Lower lobe of right lung (tissue), 2 donors: Measurements from ENCODE around the gene DCAF10. TPM values are rescaled to one million over a fixed set of nuclear protein-coding genes. Genes with fewer than 3 reads are reported as not detected.

Experiments
- ATAC-seq, 2 donors: fragments of 200-7000 bp; cut with Tn5 transposase; one replicate each; pipeline ENCODE4 v1.9.1; 2020 to 2022; ENCODE audit warnings: mild to moderate bottlenecking in 2 of 2, moderate library complexity in 2 of 2
- DNase-seq: peaks from one replicate; pipeline ENCODE4 v3.0.0-alpha.2; 2020
- H3K27ac ChIP-seq: fragments of 200-600 bp; one replicate; pipeline ENCODE4 v1.8.0; 2022
- H3K27me3 ChIP-seq: fragments of 200-600 bp; one replicate; pipeline ENCODE4 v1.8.0; 2022; ENCODE audit warnings: low read depth
- H3K36me3 ChIP-seq: fragments of 200-600 bp; one replicate; pipeline ENCODE4 v1.8.0; 2022; ENCODE audit warnings: mild to moderate bottlenecking
- H3K4me1 ChIP-seq: fragments of 200-600 bp; one replicate; pipeline ENCODE4 v1.8.0; 2022
- H3K4me3 ChIP-seq: fragments of 200-600 bp; one replicate; pipeline ENCODE4 v1.8.0; 2022; ENCODE audit warnings: mild to moderate bottlenecking
- H3K9me3 ChIP-seq: fragments of 200-600 bp; one replicate; pipeline ENCODE4 v1.8.0; 2022
- CTCF ChIP-seq: fragments of 200-600 bp; IDR thresholded peaks from one replicate; pipeline ENCODE4 v1.8.0; 2022; ENCODE audit warnings: antibody characterized with exemption, mild to moderate bottlenecking
- intact Hi-C: fragments of 100-400 bp; cut with DNase I; formaldehyde crosslinking; loops from one replicate; pipeline ENCODE4 v1.11.0; 2022
- total RNA-seq: library from RNA; stranded (reverse); fragmentation: NEBNext Ultra II Directional; extraction: Animal tissue kit (Norgen Biotek cat#: 25700); gene quantifications from one replicate; pipeline ENCODE4 v1.2.1, GENCODE V29; 2021
- donor health status: DM: no; HTN: yes; CAD: no; lungs with severe emphysema.

Gene DCAF10
- total RNA-seq, 1 donor from 2014 or later, result 24.1 TPM

- H3K36me3 ChIP-seq, result peaks cover 18% of the 10 kb centered on the region
- no peak for TF ChIP-seq CTCF
- intact Hi-C loops, result loop anchor here (10.0 kb wide), 1 partner anchor 250 kb away; no protein-coding TSS in a partner anchor
- peaks cover 37% of the 10 kb centered on the region for H3K4me1 ChIP-seq
- H3K9me3 ChIP-seq, result no peaks in the 10 kb centered on the region
- H3K27ac ChIP-seq, result no peak overlapping the region
- no peak overlapping the region for H3K4me3 ChIP-seq
- DNase-seq (no peak), ATAC-seq (no peak)
- H3K27me3 ChIP-seq, result no peaks in the 10 kb centered on the region
Measured at GRCh38 chr9:37914701-37915358, 114.2 kb downstream of the DCAF10 start.

- Histone ChIP-seq H3K27ac (peak overlapping the region; percentile 77), H3K36me3 (peaks cover 20% of the 10 kb centered on the region), H3K4me1 (peaks cover 42% of the 10 kb centered on the region), H3K9me3 (no peaks in the 10 kb centered on the region), H3K4me3 (no peak overlapping the region), H3K27me3 (no peaks in the 10 kb centered on the region)
- ATAC-seq (peak in 1 of 2 donors; percentile 1), DNase-seq (no peak)
- intact Hi-C loops, result loop anchor here (10.0 kb wide), 1 partner anchor 249 kb away; no protein-coding TSS in a partner anchor
- TF ChIP-seq CTCF, result no peak
Measured at GRCh38 chr9:37915911-37916470, 115.4 kb downstream of the DCAF10 start.

GRCh38 chr9:37916471-37917312 is 116.1 kb downstream of the DCAF10 start:
- TF ChIP-seq CTCF, result no peak
- Histone ChIP-seq H3K4me3 (no peak overlapping the region), H3K27me3 (no peaks in the 10 kb centered on the region), H3K4me1 (peaks cover 43% of the 10 kb centered on the region), H3K27ac (peak overlapping the region; percentile 77), H3K9me3 (no peaks in the 10 kb centered on the region), H3K36me3 (peaks cover 20% of the 10 kb centered on the region)
- ATAC-seq (peak in 1 of 2 donors; percentile 15), DNase-seq (no peak)
- intact Hi-C loops, result loop anchor here (10.0 kb wide), 1 partner anchor 248 kb away; no protein-coding TSS in a partner anchor

Other genes starting within 250 kb of the DCAF10 start
- 10.2 TPM for gene FBXO10, start 224.4 kb upstream of the DCAF10 start, total RNA-seq
- 59.5 TPM for gene TOMM5, start 208.2 kb upstream of the DCAF10 start, total RNA-seq
- 0.06 TPM for gene FRMPD1, start 149.8 kb upstream of the DCAF10 start, total RNA-seq
- gene TRMT10B, start 47.0 kb upstream of the DCAF10 start, total RNA-seq, result 8.8 TPM
- 34.6 TPM for gene EXOSC3, start 15.7 kb upstream of the DCAF10 start, total RNA-seq
- 23.8 TPM for gene SLC25A51, start 103.3 kb downstream of the DCAF10 start, total RNA-seq